ENCODE measurements around the gene TESPA1.
"Not testable (repeated sequence)": the region's sequence is repeated elsewhere in the genome, so short reads cannot be mapped to it uniquely, and the experiment has no call there.

TESPA1 gene

GRCh38 chr12:54945082-54945481, 39.5 kb downstream of the TESPA1 start:
- DNase-seq: no peak

- not testable (repeated sequence) for DNase-seq
Measured at GRCh38 chr12:54943292-54943691, 41.3 kb downstream of the TESPA1 start.

- no peak for DNase-seq
Measured at GRCh38 chr12:54941659-54942058, 42.9 kb downstream of the TESPA1 start.

GRCh38 chr12:54940727-54941315, 43.7 kb downstream of the TESPA1 start:
- no peak for DNase-seq

GRCh38 chr12:54937929-54938328, 46.6 kb downstream of the TESPA1 start:
- no peak for DNase-seq

- DNase-seq: no peak
Measured at GRCh38 chr12:54937376-54937775, 47.2 kb downstream of the TESPA1 start.

- DNase-seq: no peak
Measured at GRCh38 chr12:54936736-54937135, 47.8 kb downstream of the TESPA1 start.

GRCh38 chr12:54935235-54935951, 49.2 kb downstream of the TESPA1 start:
- no peak for DNase-seq

- DNase-seq: no peak
Measured at GRCh38 chr12:54934419-54934818, 50.1 kb downstream of the TESPA1 start.

GRCh38 chr12:54933376-54933775, 51.2 kb downstream of the TESPA1 start:
- no peak for DNase-seq

GRCh38 chr12:54932691-54933090, 51.9 kb downstream of the TESPA1 start:
- DNase-seq: no peak

GRCh38 chr12:54932038-54932437, 52.5 kb downstream of the TESPA1 start:
- no peak for DNase-seq

GRCh38 chr12:54929998-54930397, 54.6 kb downstream of the TESPA1 start:
- no peak for DNase-seq

- DNase-seq: no peak
Measured at GRCh38 chr12:54926246-54926645, 58.3 kb downstream of the TESPA1 start.

- no peak for DNase-seq
Measured at GRCh38 chr12:54924972-54925707, 59.4 kb downstream of the TESPA1 start.

GRCh38 chr12:54917001-54917488, 67.5 kb downstream of the TESPA1 start:
- DNase-seq: no peak
